Astrocyte of the hippocampus (primary cell): Measurements from ENCODE around the gene GLOD5.
"Not testable (repeated sequence)": the region's sequence is repeated elsewhere in the genome, so short reads cannot be mapped to it uniquely, and the experiment has no call there.

Experiments
- DNase-seq: peaks from one replicate; pipeline ENCODE4 v3.0.0; 2011; ENCODE audit warnings: low read depth, low spot score

GLOD5 gene

GRCh38 chrX:48793935-48794334 is 32.4 kb downstream of the GLOD5 start:
- no peak for DNase-seq

- no peak for DNase-seq
Observed at GRCh38 chrX:48794340-48794910, 32.9 kb downstream of the GLOD5 start.

- DNase-seq = peak; percentile 77
Observed at GRCh38 chrX:48794911-48795515, 33.5 kb downstream of the GLOD5 start.

GRCh38 chrX:48798318-48798717 is 36.8 kb downstream of the GLOD5 start:
- no peak for DNase-seq

- DNase-seq = no peak
Observed at GRCh38 chrX:48800574-48801279, 39.2 kb downstream of the GLOD5 start.

- DNase-seq = peak; percentile 99
Observed at GRCh38 chrX:48801280-48802088, 39.9 kb downstream of the GLOD5 start, which contains the start of gene HDAC6. Gene HDAC6 (plus strand): TSS chrX:48802067. CDS start chrX:48802693, 626 bp downstream.

- DNase-seq = peak; percentile 89
Observed at GRCh38 chrX:48802089-48802904, 40.8 kb downstream of the GLOD5 start.

- no peak for DNase-seq
Observed at GRCh38 chrX:48802905-48803200, 41.3 kb downstream of the GLOD5 start.

- no peak for DNase-seq
Observed at GRCh38 chrX:48806081-48806480, 44.5 kb downstream of the GLOD5 start.

GRCh38 chrX:48813644-48814043 is 52.1 kb downstream of the GLOD5 start:
- no peak for DNase-seq

- no peak for DNase-seq
Observed at GRCh38 chrX:48814722-48815121, 53.2 kb downstream of the GLOD5 start.

GRCh38 chrX:48815266-48815665 is 53.7 kb downstream of the GLOD5 start:
- DNase-seq = no peak

- DNase-seq = no peak
Observed at GRCh38 chrX:48816014-48816810, 54.7 kb downstream of the GLOD5 start.

- no peak for DNase-seq
Observed at GRCh38 chrX:48818098-48818497, 56.6 kb downstream of the GLOD5 start.

- no peak for DNase-seq
Observed at GRCh38 chrX:48818866-48819265, 57.3 kb downstream of the GLOD5 start.

GRCh38 chrX:48819394-48819793 is 57.8 kb downstream of the GLOD5 start:
- not testable (repeated sequence) for DNase-seq

- no peak for DNase-seq
Observed at GRCh38 chrX:48823053-48823452, 61.5 kb downstream of the GLOD5 start.
